IMR-90 (cell line): ENCODE results near the gene CDC45. TPM values are rescaled to one million over a fixed set of nuclear protein-coding genes. Genes with fewer than 3 reads are reported as not detected.

Experiments used
- ATAC-seq: fragments of 200-7000 bp; cut with Tn5 transposase; 2 replicates; pipeline ENCODE4 v1.9.1; 2020; ENCODE audit warnings: low read depth, mild to moderate bottlenecking, moderate library complexity
- BruUV-seq: library from RNA; stranded (reverse); fragments of 400-500 nt; replicated peaks from 2 replicates; lab custom pipeline; 2021; lab: Mats Ljungman, UMichigan
- CTCF ChIA-PET: fragments of 300-600 bp; formaldehyde crosslinking; extraction: SDS; loops from one replicate; lab custom pipeline; 2021; ENCODE audit warnings: antibody characterized with exemption; lab: Yijun Ruan, JAX
- POLR2A ChIA-PET: fragments of 300-600 bp; sonication (Branson Sonifier 250); formaldehyde crosslinking; loops from one replicate; lab custom pipeline; 2022; ENCODE audit warnings: antibody characterized with exemption; ENCODE audit not compliant: unreplicated experiment; lab: Charles Lee
- DNase-seq: peaks from one replicate; pipeline ENCODE4 v3.0.0; 2013
- H2AFZ ChIP-seq: replicated peaks from 2 replicates; pipeline ENCODE3; 2013; ENCODE audit warnings: low read length, mild to moderate bottlenecking; ENCODE audit not compliant: poor library complexity
- H2AK5ac ChIP-seq: 2 replicates; pipeline ENCODE4 v1.6.1; 2013; ENCODE audit warnings: low read depth, low read length, inconsistent platforms
- H2AK9ac ChIP-seq: replicated peaks from 2 replicates; pipeline ENCODE3; 2013; ENCODE audit warnings: mild to moderate bottlenecking, low read depth, low read length, moderate library complexity; ENCODE audit not compliant: poor library complexity
- H2BK120ac ChIP-seq: 2 replicates; pipeline ENCODE4 v1.6.1; 2013; ENCODE audit warnings: low read depth, low read length, inconsistent platforms
- H2BK15ac ChIP-seq: 3 replicates; pipeline ENCODE4 v1.6.1; 2013; ENCODE audit warnings: low read depth, low read length, inconsistent platforms
- H2BK20ac ChIP-seq: 2 replicates; pipeline ENCODE4 v1.6.1; 2013; ENCODE audit warnings: low read depth, mild to moderate bottlenecking, inconsistent platforms, low read length, moderate library complexity
- H2BK5ac ChIP-seq: 2 replicates; pipeline ENCODE4 v1.6.1; 2013; ENCODE audit warnings: mild to moderate bottlenecking, low read depth, low read length, inconsistent platforms; ENCODE audit not compliant: poor library complexity, severe bottlenecking
- H3K14ac ChIP-seq: replicated peaks from 2 replicates; pipeline ENCODE4 v1.6.1; 2013; ENCODE audit warnings: low read depth, low read length, inconsistent platforms
- H3K18ac ChIP-seq: 2 replicates; pipeline ENCODE4 v1.6.1; 2013; ENCODE audit warnings: low read depth, low read length, control low read depth
- H3K23ac ChIP-seq: 2 replicates; pipeline ENCODE4 v1.6.1; 2013; ENCODE audit warnings: low read depth, low read length, inconsistent platforms
- H3K27ac ChIP-seq: 2 replicates; pipeline ENCODE4 v1.5.1; 2013; ENCODE audit warnings: mild to moderate bottlenecking, control low read depth, low read length; ENCODE audit not compliant: insufficient read depth
- H3K27me3 ChIP-seq: 2 replicates; pipeline ENCODE4 v1.6.1; 2013; ENCODE audit warnings: low read length; ENCODE audit not compliant: control insufficient read depth, insufficient read depth
- H3K36me3 ChIP-seq: 2 replicates; pipeline ENCODE4 v1.6.1; 2013; ENCODE audit warnings: low read length, mixed read lengths; ENCODE audit not compliant: control insufficient read depth, insufficient read depth
- H3K4ac ChIP-seq: 2 replicates; pipeline ENCODE4 v1.6.1; 2013; ENCODE audit warnings: low read depth, low read length, inconsistent platforms
- H3K4me1 ChIP-seq: 2 replicates; pipeline ENCODE4 v1.6.1; 2013; ENCODE audit warnings: low read length, mixed read lengths; ENCODE audit not compliant: control insufficient read depth, insufficient read depth
- H3K4me2 ChIP-seq: 2 replicates; pipeline ENCODE4 v1.6.1; 2013; ENCODE audit warnings: low read depth, mild to moderate bottlenecking, control low read depth, low read length, moderate library complexity
- H3K4me3 ChIP-seq: 2 replicates; pipeline ENCODE4 v1.5.1; 2013; ENCODE audit warnings: low read depth, mild to moderate bottlenecking, control low read depth, low read length, moderate library complexity; ENCODE audit not compliant: insufficient read depth
- H3K56ac ChIP-seq: 2 replicates; pipeline ENCODE4 v1.6.1; 2013; ENCODE audit warnings: low read length, inconsistent platforms; ENCODE audit not compliant: insufficient read depth; ENCODE audit errors: extremely low read depth
- H3K79me1 ChIP-seq, 2 experiments: 2 replicates each; pipeline ENCODE4 v1.6.1; 2013; ENCODE audit warnings: low read length in 2 of 2, inconsistent platforms in 1 of 2, low read depth in 1 of 2
- H3K9ac ChIP-seq: 2 replicates; pipeline ENCODE4 v1.6.1; 2013; ENCODE audit warnings: low read depth, low read length, control low read depth
- H3K9me1 ChIP-seq: 2 replicates; pipeline ENCODE4 v1.6.1; 2013; ENCODE audit warnings: low read length, inconsistent platforms; ENCODE audit not compliant: insufficient read depth
- H3K9me3 ChIP-seq: 2 replicates; pipeline ENCODE4 v1.6.1; 2013; ENCODE audit warnings: low read length; ENCODE audit not compliant: control insufficient read depth, insufficient read depth
- H4K20me1 ChIP-seq: 2 replicates; pipeline ENCODE4 v1.6.1; 2013; ENCODE audit warnings: low read length, inconsistent platforms; ENCODE audit not compliant: insufficient read depth
- H4K5ac ChIP-seq: 2 replicates; pipeline ENCODE4 v1.6.1; 2013; ENCODE audit warnings: mild to moderate bottlenecking, low read depth, low read length, control low read depth
- H4K8ac ChIP-seq, 2 experiments: 2 replicates each; pipeline ENCODE4 v1.6.1; 2013; ENCODE audit warnings: low read depth in 2 of 2, low read length in 2 of 2, control low read depth in 1 of 2, inconsistent platforms in 1 of 2
- H4K91ac ChIP-seq: 2 replicates; pipeline ENCODE4 v1.6.1; 2013; ENCODE audit warnings: low read depth, low read length, inconsistent platforms; ENCODE audit not compliant: insufficient read depth
- RCOR1 ChIP-seq: IDR thresholded peaks from 2 replicates; pipeline ENCODE4 v1.6.1; 2012; ENCODE audit warnings: mild to moderate bottlenecking, low read length, improper control_type of control experiment; ENCODE audit not compliant: insufficient replicate concordance
- WGBS, 2 experiments: methylation state at CpG; one replicate each; pipeline versions ENCODE4 v1.1.5 to v1.1.7; 2013; ENCODE audit warnings: missing lambda C conversion rate in 2 of 2; ENCODE audit not compliant: insufficient read length in 1 of 2; ENCODE audit errors: extremely low coverage in 2 of 2; 5-methylcytosine and 5-hydroxymethylcytosine counted together
- dilution Hi-C: fragments of 300-500 bp; cut with HindIII; formaldehyde crosslinking; loops from one replicate; pipeline ENCODE4 v1.14.3; 2018; ENCODE audit warnings: low sequenced_read_pairs; ENCODE audit not compliant: unreplicated experiment
- in situ Hi-C: fragments of 300-500 bp; cut with MboI; formaldehyde crosslinking; loops from 3 replicates; pipeline ENCODE4 v1.14.3; 2019; ENCODE audit warnings: low sequenced_read_pairs, inconsistent platforms, mixed read lengths
- intact Hi-C: fragments of 100-400 bp; cut with micrococcal nuclease; formaldehyde crosslinking; loops from 2 replicates; pipeline ENCODE4 v1.10.0; 2022
- polyA plus RNA-seq, 3 experiments: library from polyadenylated mRNA; depleted of rRNA; stranded (reverse); fragments of >200 nt; gene quantifications; 2 replicates each; pipeline ENCODE4 v1.2.3, GENCODE V29; 2012; ENCODE audit warnings: low replicate concordance in 1 of 3
- total RNA-seq: library from RNA; depleted of rRNA; stranded (reverse); fragments of >200 nt; gene quantifications from 2 replicates; pipeline ENCODE4 v1.2.3, GENCODE V29; 2012
- TF ChIP-seq, protein P1 (sequence below): fragments of 150-350 bp; IDR thresholded peaks from 2 replicates; pipeline ENCODE4 v1.6.1; 2017; ENCODE audit warnings: mild to moderate bottlenecking, antibody characterized with exemption, low read length, low read depth

CDC45 gene
- total and polyA plus RNA-seq, 2 of the 4 experiments (the other 2 are of a cell fraction) = 22.7 to 44.6 TPM

GRCh38 chr22:19508024-19508776 is 28.5 kb downstream of the CDC45 start:
- H3K56ac ChIP-seq = no peak overlapping the region
- no peaks in the 10 kb centered on the region for H3K9me3 ChIP-seq
- no peak overlapping the region for H2AFZ ChIP-seq
- intact Hi-C loops = no loop called here
- no peak overlapping the region for H3K23ac ChIP-seq
- H3K27ac ChIP-seq = no peak overlapping the region
- no peak overlapping the region for H3K4me3 ChIP-seq
- no peaks in the 10 kb centered on the region for H3K4me1 ChIP-seq
- no peak overlapping the region for H2BK20ac ChIP-seq
- H3K79me1 ChIP-seq = no peaks in the 10 kb centered on the region
- no peak for ATAC-seq
- BruUV-seq = no TSS peak
- no peak overlapping the region for H4K5ac ChIP-seq
- TF ChIP-seq, protein P1, sequence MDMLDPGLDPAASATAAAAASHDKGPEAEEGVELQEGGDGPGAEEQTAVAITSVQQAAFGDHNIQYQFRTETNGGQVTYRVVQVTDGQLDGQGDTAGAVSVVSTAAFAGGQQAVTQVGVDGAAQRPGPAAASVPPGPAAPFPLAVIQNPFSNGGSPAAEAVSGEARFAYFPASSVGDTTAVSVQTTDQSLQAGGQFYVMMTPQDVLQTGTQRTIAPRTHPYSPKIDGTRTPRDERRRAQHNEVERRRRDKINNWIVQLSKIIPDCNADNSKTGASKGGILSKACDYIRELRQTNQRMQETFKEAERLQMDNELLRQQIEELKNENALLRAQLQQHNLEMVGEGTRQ = no peak
- no peak for TF ChIP-seq RCOR1
- H2AK5ac ChIP-seq = no peak overlapping the region
- ChIA-PET CTCF (no interaction called here), POLR2A (no interaction called here)
- peak overlapping the region; percentile 3 for H2AK9ac ChIP-seq
- no peak overlapping the region for H2BK120ac ChIP-seq
- in situ Hi-C loops = no loop called here
- dilution Hi-C loops = no loop called here
- H3K27me3 ChIP-seq = no peaks in the 10 kb centered on the region
- no peak overlapping the region for H3K9ac ChIP-seq
- H3K18ac ChIP-seq = no peak overlapping the region
- no peaks in the 10 kb centered on the region for H3K9me1 ChIP-seq
- no peak overlapping the region for H4K91ac ChIP-seq
- 94% methylated on average over 7 of the region's 10 CpGs; no CpG with 5 or more reads in 1 of the 2 experiments for WGBS, 2 experiments
- H3K14ac ChIP-seq = no peak overlapping the region
- H3K4ac ChIP-seq = no peak overlapping the region
- no peak for DNase-seq
- H3K4me2 ChIP-seq = no peak overlapping the region
- no peak overlapping the region for H2BK15ac ChIP-seq
- no peak overlapping the region for H2BK5ac ChIP-seq
- H3K36me3 ChIP-seq = peaks cover 2% of the 10 kb centered on the region; the same call in 1 of the 2 replicates
- no peaks in the 10 kb centered on the region; the same call in 1 of the 2 replicates for H4K20me1 ChIP-seq
- no peak overlapping the region for H4K8ac ChIP-seq
